Mesendoderm (in vitro differentiated cells): ENCODE data around the gene CNKSR2. TPM values are rescaled to one million over a fixed set of nuclear protein-coding genes. Genes with fewer than 3 reads are reported as not detected.
A peak's percentile ranks its signal among the peaks of the same experiment; 100 is the strongest.

Experiments used
- DNase-seq: peaks from one replicate; pipeline ENCODE4 v3.0.0; 2013
- H2AK5ac ChIP-seq: 2 replicates; pipeline ENCODE4 v1.6.1; 2013; ENCODE audit warnings: low read length, inconsistent platforms
- H2BK120ac ChIP-seq: 2 replicates; pipeline ENCODE4 v1.6.1; 2013; ENCODE audit warnings: low read depth, mild to moderate bottlenecking, low read length, moderate library complexity, mixed read lengths
- H2BK15ac ChIP-seq: replicated peaks from 2 replicates; pipeline ENCODE4 v1.6.1; 2013; ENCODE audit warnings: low read depth, mild to moderate bottlenecking, moderate library complexity
- H2BK5ac ChIP-seq: 2 replicates; pipeline ENCODE4 v1.6.1; 2013; ENCODE audit warnings: low read length, inconsistent platforms
- H3K18ac ChIP-seq: 2 replicates; pipeline ENCODE4 v1.6.1; 2013; ENCODE audit warnings: mild to moderate bottlenecking, low read length, mixed read lengths
- H3K23ac ChIP-seq: one replicate; pipeline ENCODE4 v1.6.1; 2013; ENCODE audit warnings: low read length
- H3K27ac ChIP-seq: 2 replicates; pipeline ENCODE4 v1.5.1; 2013; ENCODE audit warnings: low read depth, mild to moderate bottlenecking, inconsistent platforms, low read length, moderate library complexity
- H3K27me3 ChIP-seq: 2 replicates; pipeline ENCODE4 v1.6.1; 2013; ENCODE audit warnings: low read length, control low read depth, mild to moderate bottlenecking, inconsistent platforms; ENCODE audit not compliant: insufficient read depth, poor library complexity
- H3K36me3 ChIP-seq: 2 replicates; pipeline ENCODE4 v1.6.1; 2013; ENCODE audit warnings: low read length, inconsistent platforms; ENCODE audit not compliant: control insufficient read depth, insufficient read depth
- H3K4ac ChIP-seq: one replicate; pipeline ENCODE4 v1.6.1; 2013; ENCODE audit warnings: low read depth, mild to moderate bottlenecking, low read length, moderate library complexity
- H3K4me1 ChIP-seq: 2 replicates; pipeline ENCODE4 v1.6.1; 2013; ENCODE audit warnings: low read depth, low read length, inconsistent platforms; ENCODE audit not compliant: control insufficient read depth
- H3K4me2 ChIP-seq: 2 replicates; pipeline ENCODE4 v1.6.1; 2013; ENCODE audit warnings: low read length
- H3K4me3 ChIP-seq: 2 replicates; pipeline ENCODE4 v1.5.1; 2013; ENCODE audit warnings: mild to moderate bottlenecking, low read length
- H3K56ac ChIP-seq: one replicate; pipeline ENCODE4 v1.6.1; 2013; ENCODE audit warnings: low read length
- H3K79me1 ChIP-seq: 2 replicates; pipeline ENCODE4 v1.6.1; 2013; ENCODE audit warnings: low read length, inconsistent platforms
- H3K79me2 ChIP-seq: 2 replicates; pipeline ENCODE4 v1.6.1; 2013; ENCODE audit warnings: mild to moderate bottlenecking, low read length; ENCODE audit not compliant: control insufficient read depth, insufficient read depth
- H3K9ac ChIP-seq: 2 replicates; pipeline ENCODE4 v1.6.1; 2013; ENCODE audit warnings: low read length, inconsistent platforms
- H4K5ac ChIP-seq: one replicate; pipeline ENCODE4 v1.6.1; 2013; ENCODE audit warnings: low read length
- H4K8ac ChIP-seq: one replicate; pipeline ENCODE4 v1.6.1; 2013; ENCODE audit warnings: low read depth, mild to moderate bottlenecking, control low read depth, low read length, moderate library complexity
- WGBS: extraction: QIAGEN DNeasy Blood & Tissue Kit; methylation state at CpG from one replicate; pipeline ENCODE4 v1.1.7; 2013; ENCODE audit warnings: low lambda C conversion rate, missing lambda C conversion rate; ENCODE audit not compliant: insufficient coverage; ENCODE audit errors: extremely low coverage; 5-methylcytosine and 5-hydroxymethylcytosine counted together
- polyA plus RNA-seq, 2 experiments: library from polyadenylated mRNA; stranded (reverse); fragments of 200-250 nt; gene quantifications; one replicate each; pipeline ENCODE4 v1.2.3, GENCODE V29; 2013

The CNKSR2 gene
- polyA plus RNA-seq (2013, experiment 1 of 2), result 3.4 TPM
- polyA plus RNA-seq (2013, experiment 2 of 2), result 3.5 TPM

DNA sequence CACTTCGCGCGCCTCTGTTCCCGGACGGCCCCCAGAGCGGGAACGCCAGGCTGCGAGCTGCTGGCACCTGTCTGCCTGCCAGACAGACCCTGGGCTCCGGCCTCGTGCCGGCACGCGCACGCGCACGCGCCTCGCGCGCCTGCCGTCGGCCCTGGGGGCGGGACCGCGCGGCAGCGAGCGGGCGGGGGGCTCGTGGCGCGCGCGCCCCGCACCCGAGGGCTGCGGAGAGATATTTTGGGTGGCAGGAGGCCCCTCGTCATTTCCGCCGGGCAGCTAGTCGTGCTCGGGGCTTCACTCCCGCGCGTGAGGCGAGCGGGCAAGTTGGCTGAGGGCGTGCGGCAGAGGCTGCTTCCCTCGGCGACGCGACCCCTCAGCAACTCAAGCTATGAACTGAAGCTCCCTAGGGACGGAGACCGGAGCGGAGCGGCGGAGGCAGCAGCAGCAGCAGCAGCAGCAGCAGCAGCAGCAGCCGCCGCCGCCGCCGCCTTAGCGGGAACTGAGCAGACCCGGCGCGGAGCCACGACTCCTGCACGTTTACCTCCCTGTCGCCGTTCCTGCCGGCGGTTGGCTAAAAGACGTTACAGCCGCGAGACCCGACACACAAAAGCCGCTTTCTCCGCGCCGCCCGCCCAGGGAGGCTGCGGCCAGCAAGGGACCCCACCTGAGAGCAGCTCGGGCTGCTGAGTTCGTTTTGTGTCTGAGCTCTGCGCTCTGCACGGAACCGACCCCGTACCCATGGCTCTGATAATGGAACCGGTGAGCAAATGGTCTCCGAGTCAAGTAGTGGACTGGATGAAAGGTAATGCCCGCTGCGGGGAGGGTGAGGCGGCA is at the start of gene CNKSR2:
CNKSR2 (plus strand) TSS at position 256 of the 831 bp plus-strand sequence; CDS start at position 736, 480 bp downstream.
- H3K9ac ChIP-seq, result peak within 1 kb of the TSS; percentile 42
- H3K79me1 ChIP-seq, result no peaks in the 10 kb centered on the region
- WGBS, result no CpG with 5 or more reads among the region's 94 CpGs
- no peak within 1 kb of the TSS for H3K23ac ChIP-seq
- H3K4ac ChIP-seq, result no peak within 1 kb of the TSS
- no peaks in the 10 kb centered on the region for H3K4me1 ChIP-seq
- H2BK5ac ChIP-seq, result no peak within 1 kb of the TSS
- H3K27ac ChIP-seq, result no peak within 1 kb of the TSS
- H3K27me3 ChIP-seq, result no peaks in the 10 kb centered on the region
- no peak within 1 kb of the TSS for H2BK120ac ChIP-seq
- H2AK5ac ChIP-seq, result no peak within 1 kb of the TSS
- H3K79me2 ChIP-seq, result no peaks in the 10 kb centered on the region
- H4K8ac ChIP-seq, result no peak within 1 kb of the TSS
- H3K56ac ChIP-seq, result peak within 1 kb of the TSS; percentile 30
- H2BK15ac ChIP-seq, result no peak within 1 kb of the TSS
- H3K18ac ChIP-seq, result no peak within 1 kb of the TSS
- peak within 1 kb of the TSS; percentile 66 for H3K4me2 ChIP-seq
- H3K4me3 ChIP-seq, result no peak within 1 kb of the TSS
- peak; percentile 81 for DNase-seq
- no peaks in the 10 kb centered on the region for H3K36me3 ChIP-seq
- no peak within 1 kb of the TSS for H4K5ac ChIP-seq

GRCh38 chrX:21354725-21355124 is 19.5 kb upstream of the CNKSR2 start:
- Histone ChIP-seq H4K5ac (no peak overlapping the region), H3K23ac (no peak overlapping the region), H3K4ac (no peak overlapping the region), H3K79me1 (no peaks in the 10 kb centered on the region), H3K56ac (no peak overlapping the region), H3K4me1 (no peaks in the 10 kb centered on the region), H3K4me2 (no peak overlapping the region), H2AK5ac (no peak overlapping the region), H3K27me3 (no peaks in the 10 kb centered on the region), H2BK15ac (no peak overlapping the region), H3K27ac (no peak overlapping the region), H2BK120ac (no peak overlapping the region), H2BK5ac (no peak overlapping the region), H4K8ac (no peak overlapping the region), H3K4me3 (no peak overlapping the region), H3K36me3 (no peaks in the 10 kb centered on the region), H3K79me2 (no peaks in the 10 kb centered on the region), H3K18ac (no peak overlapping the region), H3K9ac (no peak overlapping the region)
- no peak for DNase-seq
- no CpG with 5 or more reads among the region's 4 CpGs for WGBS

DNA sequence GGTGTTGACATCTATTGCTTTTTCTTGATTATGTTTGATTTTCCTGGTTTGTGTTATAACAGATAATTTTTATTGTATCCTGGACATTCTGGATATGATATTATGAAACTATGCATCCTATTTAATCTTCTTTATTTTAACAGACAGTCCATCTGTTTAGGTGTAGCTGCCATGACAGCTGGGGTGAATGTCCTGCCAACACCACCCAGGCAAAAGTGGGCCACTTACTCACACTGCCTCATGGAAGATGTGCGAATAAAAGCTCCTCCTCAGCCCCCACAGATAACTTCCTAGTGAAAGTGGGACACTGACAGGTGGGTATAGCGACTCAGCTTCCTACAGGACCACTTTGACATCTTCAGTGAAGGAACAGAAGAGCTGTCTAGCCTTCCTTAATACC is 18.4 kb upstream of the CNKSR2 start:
- H3K36me3 ChIP-seq, result no peaks in the 10 kb centered on the region
- no peak overlapping the region for H4K8ac ChIP-seq
- no peak for DNase-seq
- H3K23ac ChIP-seq, result no peak overlapping the region
- H2BK120ac ChIP-seq, result no peak overlapping the region
- no peak overlapping the region for H4K5ac ChIP-seq
- H3K56ac ChIP-seq, result no peak overlapping the region
- H2AK5ac ChIP-seq, result no peak overlapping the region
- H3K4ac ChIP-seq, result no peak overlapping the region
- no peak overlapping the region for H2BK15ac ChIP-seq
- H3K79me1 ChIP-seq, result no peaks in the 10 kb centered on the region
- no peak overlapping the region for H2BK5ac ChIP-seq
- no peak overlapping the region for H3K18ac ChIP-seq
- WGBS, result no CpG with 5 or more reads among the region's 2 CpGs
- H3K79me2 ChIP-seq, result no peaks in the 10 kb centered on the region
- no peak overlapping the region for H3K9ac ChIP-seq
- no peak overlapping the region for H3K27ac ChIP-seq
- no peaks in the 10 kb centered on the region for H3K4me1 ChIP-seq
- H3K27me3 ChIP-seq, result no peaks in the 10 kb centered on the region
- H3K4me2 ChIP-seq, result no peak overlapping the region
- no peak overlapping the region for H3K4me3 ChIP-seq

DNA sequence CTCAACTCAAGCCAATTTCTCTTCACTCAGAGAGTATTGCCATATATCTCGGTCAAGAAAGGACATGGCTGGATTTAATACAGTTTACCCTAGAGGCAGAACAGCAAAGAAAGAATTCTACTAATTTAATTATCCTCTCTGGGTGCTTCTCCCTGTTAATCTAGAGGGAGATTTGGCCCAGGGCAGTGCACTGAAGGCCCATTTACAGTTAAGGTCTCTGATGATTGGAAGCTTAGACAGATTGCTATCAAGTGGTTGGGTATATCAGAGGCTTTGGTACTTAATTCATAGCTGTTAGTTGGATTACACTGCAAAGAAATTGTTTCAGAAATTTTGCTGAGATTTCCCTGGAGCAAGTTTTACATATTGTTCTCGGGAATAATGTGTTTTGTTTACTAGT is 4.6 kb upstream of the CNKSR2 start:
- Histone ChIP-seq H3K18ac (no peak overlapping the region), H3K4ac (no peak overlapping the region), H2BK5ac (no peak overlapping the region), H2AK5ac (no peak overlapping the region), H4K5ac (no peak overlapping the region), H3K9ac (no peak overlapping the region), H3K36me3 (no peaks in the 10 kb centered on the region), H3K23ac (no peak overlapping the region), H3K27me3 (no peaks in the 10 kb centered on the region), H2BK120ac (no peak overlapping the region), H3K79me2 (no peaks in the 10 kb centered on the region), H3K79me1 (no peaks in the 10 kb centered on the region), H3K4me3 (no peak overlapping the region), H3K4me1 (no peaks in the 10 kb centered on the region), H2BK15ac (no peak overlapping the region), H3K4me2 (no peak overlapping the region), H3K27ac (no peak overlapping the region), H3K56ac (no peak overlapping the region), H4K8ac (no peak overlapping the region)
- WGBS, result no CpG with 5 or more reads among the region's 2 CpGs
- no peak for DNase-seq

- no peak overlapping the region for H4K8ac ChIP-seq
- no peak overlapping the region for H3K9ac ChIP-seq
- H3K4me3 ChIP-seq, result no peak overlapping the region
- H3K27me3 ChIP-seq, result no peaks in the 10 kb centered on the region
- no peaks in the 10 kb centered on the region for H3K79me2 ChIP-seq
- H3K23ac ChIP-seq, result no peak overlapping the region
- H3K4me2 ChIP-seq, result no peak overlapping the region
- H3K18ac ChIP-seq, result no peak overlapping the region
- no peak overlapping the region for H2AK5ac ChIP-seq
- no peak overlapping the region for H3K4ac ChIP-seq
- no peak overlapping the region for H2BK120ac ChIP-seq
- no peak overlapping the region for H2BK15ac ChIP-seq
- no peaks in the 10 kb centered on the region for H3K4me1 ChIP-seq
- H3K79me1 ChIP-seq, result no peaks in the 10 kb centered on the region
- no peaks in the 10 kb centered on the region for H3K36me3 ChIP-seq
- DNase-seq, result no peak
- H4K5ac ChIP-seq, result no peak overlapping the region
- H2BK5ac ChIP-seq, result no peak overlapping the region
- no CpG with 5 or more reads among the region's 7 CpGs for WGBS
- H3K27ac ChIP-seq, result no peak overlapping the region
- no peak overlapping the region for H3K56ac ChIP-seq
These were observed 1.2 kb upstream of the CNKSR2 start for GRCh38 chrX:21373001-21373400.
